Nephron (organoid): ENCODE results near the gene MTARC2.

Experiments
- H3K27ac Mint-ChIP-seq, 3 experiments: 2 replicates each; pipeline ENCODE4 v1.8.0; 2020; ENCODE audit warnings: mixed read lengths in 3 of 3, mild to moderate bottlenecking in 2 of 3, moderate library complexity in 1 of 3
- H3K27me3 Mint-ChIP-seq: 2 replicates; pipeline ENCODE4 v1.8.0; 2021; ENCODE audit warnings: low read depth, mild to moderate bottlenecking, moderate library complexity, mixed read lengths
- H3K36me3 Mint-ChIP-seq: 2 replicates; pipeline ENCODE4 v1.8.0; 2020; ENCODE audit warnings: low read depth, mixed read lengths
- H3K4me1 Mint-ChIP-seq: 2 replicates; pipeline ENCODE4 v1.8.0; 2020; ENCODE audit warnings: mixed read lengths
- H3K4me3 Mint-ChIP-seq, 3 experiments: 2 replicates each; pipeline ENCODE4 v1.8.0; 2020; ENCODE audit warnings: mild to moderate bottlenecking in 3 of 3, mixed read lengths in 3 of 3, moderate library complexity in 2 of 3
- H3K9me3 Mint-ChIP-seq: 2 replicates; pipeline ENCODE4 v1.8.0; 2020; ENCODE audit warnings: mixed read lengths
- TF ChIP-seq, protein P1 (sequence below), 3 experiments: fragments of 200-600 bp; sonication (generic); IDR thresholded peaks; one replicate each; pipeline ENCODE4 v1.5.0; 2021; ENCODE audit warnings: antibody characterized with exemption in 3 of 3; ENCODE audit not compliant: unreplicated experiment in 3 of 3

MTARC2 gene

DNA sequence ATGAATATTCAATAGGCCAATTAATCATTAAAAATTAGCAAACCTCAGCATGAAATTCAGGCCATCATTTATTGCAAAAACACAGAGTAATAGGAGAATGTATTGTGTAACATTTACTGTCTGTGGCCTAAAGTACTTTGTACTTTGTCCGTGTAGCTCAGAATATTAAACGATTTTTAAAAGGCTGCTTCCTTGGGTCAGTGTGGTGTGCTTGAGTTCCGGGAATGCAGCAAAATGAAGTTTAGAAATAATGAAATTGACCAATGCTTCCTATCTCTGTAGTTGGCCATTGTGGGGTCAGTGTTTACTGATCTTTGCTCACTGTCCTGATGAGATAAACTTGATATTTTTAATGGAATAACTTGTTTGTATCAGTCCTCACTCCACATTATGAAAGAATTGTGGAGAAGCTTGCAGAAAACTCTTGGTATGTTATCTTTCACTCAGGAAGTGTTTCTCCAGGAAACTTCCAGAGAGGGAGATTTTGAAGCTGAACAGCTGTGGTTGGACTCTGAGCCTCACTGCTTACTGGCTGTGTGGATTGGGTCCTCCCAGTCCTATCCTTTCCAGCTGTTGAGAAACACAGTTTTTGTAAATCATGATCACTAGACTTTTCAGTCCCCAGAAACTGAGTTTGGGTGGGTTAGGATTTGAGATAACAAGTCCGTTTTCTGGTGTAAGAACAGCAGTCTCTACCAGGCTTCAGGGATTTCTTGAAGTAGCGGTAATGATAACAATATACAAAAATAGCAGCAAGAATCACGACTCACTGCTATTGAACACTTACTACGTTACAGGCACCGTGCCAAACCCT is 19.4 kb downstream of the MTARC2 start:
- Mint-ChIP-seq H3K27me3 (no peaks in the 10 kb centered on the region), H3K27ac (peak overlapping the region; percentile 97 to 98 (median 98)), H3K4me3 (peak overlapping the region in 2 of 3 experiments; percentile 37 to 39), H3K4me1 (peaks cover 9% of the 10 kb centered on the region), H3K36me3 (no peaks in the 10 kb centered on the region), H3K9me3 (no peaks in the 10 kb centered on the region)
- TF ChIP-seq, protein P1, sequence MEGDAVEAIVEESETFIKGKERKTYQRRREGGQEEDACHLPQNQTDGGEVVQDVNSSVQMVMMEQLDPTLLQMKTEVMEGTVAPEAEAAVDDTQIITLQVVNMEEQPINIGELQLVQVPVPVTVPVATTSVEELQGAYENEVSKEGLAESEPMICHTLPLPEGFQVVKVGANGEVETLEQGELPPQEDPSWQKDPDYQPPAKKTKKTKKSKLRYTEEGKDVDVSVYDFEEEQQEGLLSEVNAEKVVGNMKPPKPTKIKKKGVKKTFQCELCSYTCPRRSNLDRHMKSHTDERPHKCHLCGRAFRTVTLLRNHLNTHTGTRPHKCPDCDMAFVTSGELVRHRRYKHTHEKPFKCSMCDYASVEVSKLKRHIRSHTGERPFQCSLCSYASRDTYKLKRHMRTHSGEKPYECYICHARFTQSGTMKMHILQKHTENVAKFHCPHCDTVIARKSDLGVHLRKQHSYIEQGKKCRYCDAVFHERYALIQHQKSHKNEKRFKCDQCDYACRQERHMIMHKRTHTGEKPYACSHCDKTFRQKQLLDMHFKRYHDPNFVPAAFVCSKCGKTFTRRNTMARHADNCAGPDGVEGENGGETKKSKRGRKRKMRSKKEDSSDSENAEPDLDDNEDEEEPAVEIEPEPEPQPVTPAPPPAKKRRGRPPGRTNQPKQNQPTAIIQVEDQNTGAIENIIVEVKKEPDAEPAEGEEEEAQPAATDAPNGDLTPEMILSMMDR (IDR thresholded peaks at IDR 0.05; ENCODE audit: unreplicated experiment in 3 of 3): no peak

DNA sequence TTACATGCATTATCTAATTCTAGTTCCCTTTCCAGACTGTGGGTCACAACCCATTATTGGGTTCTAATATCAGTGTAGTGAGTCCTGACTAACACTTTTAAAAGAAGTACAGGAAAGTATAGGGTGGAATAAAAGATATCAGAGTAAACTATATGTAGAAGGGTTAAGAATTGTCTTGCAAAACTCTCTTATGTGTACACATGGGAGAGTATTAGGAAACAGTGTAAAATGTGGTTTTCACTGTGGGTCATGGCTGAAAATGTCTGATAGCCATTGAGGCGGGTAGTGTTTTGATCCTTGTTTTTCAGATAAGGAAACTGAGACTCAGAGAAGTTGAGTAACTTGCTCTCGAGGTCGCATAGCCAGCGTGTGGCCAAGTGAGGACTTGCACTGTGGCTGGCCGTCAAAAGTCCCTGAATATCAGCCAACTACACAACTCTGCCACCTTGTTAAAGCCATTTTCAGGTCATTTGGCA is 20.0 kb downstream of the MTARC2 start:
- H3K27me3 Mint-ChIP-seq: no peaks in the 10 kb centered on the region
- peak overlapping the region; percentile 97 to 98 (median 98) for H3K27ac Mint-ChIP-seq
- H3K4me3 Mint-ChIP-seq: no peak overlapping the region
- peaks cover 9% of the 10 kb centered on the region for H3K4me1 Mint-ChIP-seq
- H3K36me3 Mint-ChIP-seq: no peaks in the 10 kb centered on the region
- TF ChIP-seq, protein P1 (IDR thresholded peaks at IDR 0.05; ENCODE audit: unreplicated experiment in 3 of 3): no peak
- no peaks in the 10 kb centered on the region for H3K9me3 Mint-ChIP-seq

DNA sequence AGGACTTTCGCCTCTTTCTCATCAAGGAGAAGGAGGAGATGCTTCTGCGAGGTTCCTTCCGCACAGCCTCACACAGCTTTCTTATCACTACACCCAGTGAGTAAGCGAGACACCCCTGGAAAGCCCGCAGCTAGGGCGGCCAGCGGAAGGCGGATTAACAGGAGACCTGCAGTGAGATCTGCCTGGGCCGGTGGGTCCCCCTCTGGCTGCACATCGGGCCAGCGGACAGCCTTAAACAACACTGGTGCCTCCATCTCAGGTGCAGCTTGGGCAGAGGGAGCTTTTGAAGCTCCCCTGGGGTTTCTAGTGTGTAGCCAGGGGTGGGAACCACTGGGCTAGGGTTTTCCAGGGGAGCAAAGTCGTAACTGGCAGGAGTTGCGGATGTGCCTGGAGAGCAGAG is 21.1 kb downstream of the MTARC2 start:
- no peaks in the 10 kb centered on the region for H3K36me3 Mint-ChIP-seq
- H3K4me1 Mint-ChIP-seq: peaks cover 9% of the 10 kb centered on the region
- H3K27me3 Mint-ChIP-seq: no peaks in the 10 kb centered on the region
- TF ChIP-seq, protein P1 (IDR thresholded peaks at IDR 0.05; ENCODE audit: unreplicated experiment in 3 of 3): no peak
- H3K4me3 Mint-ChIP-seq: no peak overlapping the region
- H3K27ac Mint-ChIP-seq: no peak overlapping the region
- no peaks in the 10 kb centered on the region for H3K9me3 Mint-ChIP-seq

DNA sequence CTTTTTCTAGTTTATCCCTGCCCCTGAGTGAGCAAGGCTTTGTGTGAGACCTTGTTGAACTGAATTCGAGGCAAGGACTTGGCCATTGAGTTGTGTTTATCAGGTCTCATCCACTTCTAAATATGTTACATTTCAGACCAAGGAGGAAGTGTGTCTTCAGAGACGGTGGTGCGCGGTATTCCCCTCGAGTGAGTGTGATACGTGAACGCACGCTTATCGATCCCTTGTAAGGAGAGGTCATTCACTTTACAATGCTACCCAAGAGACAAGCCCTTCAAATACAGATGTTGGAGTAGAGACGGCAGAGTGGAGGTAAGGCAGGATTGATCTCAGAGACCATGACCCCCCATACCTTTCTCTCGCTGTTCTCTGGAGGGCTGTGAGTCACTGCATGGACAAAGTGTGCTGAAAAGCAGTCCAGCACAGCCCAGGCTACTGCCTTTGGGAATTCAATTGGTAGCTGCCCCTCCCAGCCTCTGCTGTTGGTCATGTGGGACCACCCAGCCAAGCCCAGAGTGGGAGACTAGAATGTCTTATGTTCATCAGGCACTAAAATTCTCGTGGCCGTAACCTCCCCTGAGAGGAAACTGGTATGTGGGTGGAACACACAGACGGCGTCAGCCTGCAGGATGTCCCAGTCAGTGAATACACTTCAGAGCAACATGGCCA is 22.3 kb downstream of the MTARC2 start:
- Mint-ChIP-seq H3K4me1 (peaks cover 9% of the 10 kb centered on the region), H3K4me3 (no peak overlapping the region), H3K9me3 (no peaks in the 10 kb centered on the region), H3K27ac (no peak overlapping the region), H3K27me3 (no peaks in the 10 kb centered on the region), H3K36me3 (no peaks in the 10 kb centered on the region)
- TF ChIP-seq, protein P1 (IDR thresholded peaks at IDR 0.05; ENCODE audit: unreplicated experiment in 3 of 3): no peak

DNA sequence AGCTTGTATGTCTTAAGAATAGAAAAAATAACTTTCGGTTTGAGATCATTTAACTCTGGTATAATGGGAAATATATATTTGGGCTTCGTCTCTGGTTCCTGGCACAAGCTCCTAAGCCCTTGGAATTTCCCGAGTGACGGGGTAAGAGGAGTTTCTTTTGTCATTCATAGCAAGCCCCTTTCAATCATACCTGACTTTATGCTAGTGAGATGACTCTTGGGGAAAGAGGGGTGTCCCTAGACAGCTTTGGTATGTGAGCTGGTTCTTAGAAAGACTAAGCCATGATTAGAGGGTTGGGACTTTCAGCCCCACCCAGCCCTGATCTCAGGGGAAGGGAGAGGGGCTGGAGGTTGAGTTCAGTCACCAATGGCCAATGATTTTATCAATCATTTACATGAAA is 24.7 kb downstream of the MTARC2 start:
- no peak overlapping the region for H3K4me3 Mint-ChIP-seq
- no peak overlapping the region for H3K27ac Mint-ChIP-seq
- H3K9me3 Mint-ChIP-seq: no peaks in the 10 kb centered on the region
- H3K36me3 Mint-ChIP-seq: no peaks in the 10 kb centered on the region
- TF ChIP-seq, protein P1 (IDR thresholded peaks at IDR 0.05; ENCODE audit: unreplicated experiment in 3 of 3): no peak
- peaks cover 3% of the 10 kb centered on the region for H3K4me1 Mint-ChIP-seq
- no peaks in the 10 kb centered on the region for H3K27me3 Mint-ChIP-seq
